ENCODE results near the gene SEC22A. TPM values are rescaled to one million over a fixed set of nuclear protein-coding genes. Genes with fewer than 3 reads are reported as not detected.
A peak's percentile ranks its signal among the peaks of the same experiment; 100 is the strongest.

Gene SEC22A
- total and polyA plus RNA-seq, 10 of the 15 experiments (the other 5 are each of a cell fraction or from before 2014, with no cell fraction given): 19.3 to 70.3 (median 36.7) TPM

- TF ChIP-seq CUX1 (IDR thresholded peaks at IDR 0.05; ENCODE audit: insufficient replicate concordance, low read depth, low read length) (no peak), RCOR1 (conservative IDR thresholded peaks at IDR 0.05; ENCODE audit: low read depth, low read length) (no peak; the same call in 1 of the 2 replicates), SPI1 (IDR thresholded peaks at IDR 0.05; ENCODE audit: borderline replicate concordance, insufficient read depth, low read depth, low read length) (0 out of 2 replicates have a peak, but pooled peaks have one; percentile 2), RFX5 (IDR thresholded peaks at IDR 0.05; ENCODE audit: low read depth, low read length) (peak; percentile 32; the same call in 1 of the 2 replicates), RAD51 (IDR thresholded peaks at IDR 0.05) (no peak), BCL3 (IDR thresholded peaks at IDR 0.05; ENCODE audit: borderline replicate concordance, insufficient read depth, low read depth, low read length, poor library complexity, severe bottlenecking) (no peak), RAD21 (IDR thresholded peaks at IDR 0.05; ENCODE audit: insufficient read depth, low read depth, low read length) (no peak), PAX8 (IDR thresholded peaks at IDR 0.05) (no peak), ETV6 (conservative IDR thresholded peaks at IDR 0.05 in 1 of 2, IDR thresholded peaks at IDR 0.05 in 1 of 2; ENCODE audit: borderline replicate concordance in 1 of 2, low read depth in 1 of 2) (no peak), POU2F2 (IDR thresholded peaks at IDR 0.05; ENCODE audit: borderline replicate concordance, low read depth, low read length) (peak; percentile 49; the same call in 2 of the 3 replicates), KAT2A (conservative IDR thresholded peaks at IDR 0.05; ENCODE audit: control insufficient read depth, low read depth, low read length) (no peak), YY1 (IDR thresholded peaks at IDR 0.05; ENCODE audit: low read depth, low read length) (peak; percentile 74; the same call in 1 of the 2 replicates), MXI1 (IDR thresholded peaks at IDR 0.05; ENCODE audit: low read depth, low read length) (peak; percentile 6; the same call in 1 of the 2 replicates), IRF5 (IDR thresholded peaks at IDR 0.05; ENCODE audit: borderline replicate concordance) (no peak), SREBF1 (IDR thresholded peaks at IDR 0.05; ENCODE audit: low read length) (no peak), NR2C1 (IDR thresholded peaks at IDR 0.05) (no peak), TCF12 (IDR thresholded peaks at IDR 0.05; ENCODE audit: low read depth, low read length) (no peak), POLR2A (IDR thresholded peaks at IDR 0.05; ENCODE audit: low read depth, low read length) (peak; percentile 86), HDGF (IDR thresholded peaks at IDR 0.05) (no peak; the same call in none of the 2 replicates), BCL11A (IDR thresholded peaks at IDR 0.05; ENCODE audit: low read depth, low read length) (no peak)
- TF ChIP-seq, protein P1, sequence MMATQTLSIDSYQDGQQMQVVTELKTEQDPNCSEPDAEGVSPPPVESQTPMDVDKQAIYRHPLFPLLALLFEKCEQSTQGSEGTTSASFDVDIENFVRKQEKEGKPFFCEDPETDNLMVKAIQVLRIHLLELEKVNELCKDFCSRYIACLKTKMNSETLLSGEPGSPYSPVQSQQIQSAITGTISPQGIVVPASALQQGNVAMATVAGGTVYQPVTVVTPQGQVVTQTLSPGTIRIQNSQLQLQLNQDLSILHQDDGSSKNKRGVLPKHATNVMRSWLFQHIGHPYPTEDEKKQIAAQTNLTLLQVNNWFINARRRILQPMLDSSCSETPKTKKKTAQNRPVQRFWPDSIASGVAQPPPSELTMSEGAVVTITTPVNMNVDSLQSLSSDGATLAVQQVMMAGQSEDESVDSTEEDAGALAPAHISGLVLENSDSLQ (IDR thresholded peaks at IDR 0.05): peak; percentile 97
Measured at GRCh38 chr3:123201557-123202427, at the start of gene SEC22A (continued).

Data from GM12878 (cell line).